Gastroesophageal sphincter (tissue), 4 donors: ENCODE data around the gene BAIAP2. TPM values are rescaled to one million over a fixed set of nuclear protein-coding genes. Genes with fewer than 3 reads are reported as not detected.

Experiments used
- ATAC-seq: fragments of 150-250 bp; one replicate; pipeline ENCODE4 v1.9.1; 2016; ENCODE audit warnings: mild to moderate bottlenecking, moderate library complexity
- H3K27ac ChIP-seq, 4 donors: fragments of 200-600 bp; sonication (generic) in 3 of 4; 1 replicate in 3 of 4; 2 replicates in 1 of 4; pipeline ENCODE4 v1.5.1; 2016 to 2019
- H3K27me3 ChIP-seq: fragments of 200-600 bp; sonication (generic); one replicate; pipeline ENCODE4 v1.5.1; 2019
- H3K36me3 ChIP-seq, 2 donors: fragments of 200-600 bp; sonication (generic); one replicate each; pipeline ENCODE4 v1.5.1; 2019; ENCODE audit warnings: control low read depth in 1 of 2
- H3K4me1 ChIP-seq, 3 donors: fragments of 200-600 bp; sonication (generic); 1 replicate in 2 of 3; 2 replicates in 1 of 3; pipeline ENCODE4 v1.5.1; 2016 to 2019; ENCODE audit warnings: control low read depth in 2 of 3
- H3K4me3 ChIP-seq, 2 donors: fragments of 200-600 bp; sonication (generic); one replicate each; pipeline ENCODE4 v1.5.1; 2019; ENCODE audit warnings: mild to moderate bottlenecking in 1 of 2, moderate library complexity in 1 of 2
- H3K9me3 ChIP-seq, 3 donors: fragments of 200-600 bp; sonication (generic); one replicate each; pipeline ENCODE4 v1.5.1; 2017 to 2019; ENCODE audit warnings: control low read depth in 2 of 3
- EP300 ChIP-seq: sonication (generic); formaldehyde crosslinking; IDR thresholded peaks from one replicate; pipeline ENCODE4 v1.6.1; 2017; ENCODE audit warnings: antibody characterized with exemption, mild to moderate bottlenecking
- POLR2A ChIP-seq, 2 donors: fragments of 450-650 bp; IDR thresholded peaks; one replicate each; pipeline ENCODE4 v1.6.1; 2017; ENCODE audit warnings: antibody characterized with exemption in 2 of 2, mild to moderate bottlenecking in 2 of 2, moderate library complexity in 1 of 2
- POLR2AphosphoS5 ChIP-seq: sonication (generic); formaldehyde crosslinking; IDR thresholded peaks from one replicate; pipeline ENCODE4 v1.6.1; 2017; ENCODE audit warnings: antibody characterized with exemption
- WGBS, 2 donors: methylation state at CpG; one replicate each; pipeline ENCODE4 v1.1.5; 2018; ENCODE audit warnings: low coverage in 1 of 2; 5-methylcytosine and 5-hydroxymethylcytosine counted together
- total RNA-seq, 4 donors: library from RNA; depleted of rRNA; stranded (reverse); fragments of >200 nt; gene quantifications; one replicate each; pipeline ENCODE4 v1.1.0, GENCODE V29; 2016
- TF ChIP-seq, protein P1 (sequence below), 4 experiments: fragments of 200-600 bp in 2 of 4; fragments of 450-650 bp in 2 of 4; sonication (generic) in 1 of 4; IDR thresholded peaks; one replicate each; pipeline ENCODE4 v1.5.1; 2017 to 2019; ENCODE audit warnings: antibody characterized with exemption in 4 of 4, mild to moderate bottlenecking in 2 of 4, moderate library complexity in 2 of 4

Gene BAIAP2
- total RNA-seq, 4 donors from 2014 or later = 32.7 to 54.9 (median 40.6) TPM

DNA sequence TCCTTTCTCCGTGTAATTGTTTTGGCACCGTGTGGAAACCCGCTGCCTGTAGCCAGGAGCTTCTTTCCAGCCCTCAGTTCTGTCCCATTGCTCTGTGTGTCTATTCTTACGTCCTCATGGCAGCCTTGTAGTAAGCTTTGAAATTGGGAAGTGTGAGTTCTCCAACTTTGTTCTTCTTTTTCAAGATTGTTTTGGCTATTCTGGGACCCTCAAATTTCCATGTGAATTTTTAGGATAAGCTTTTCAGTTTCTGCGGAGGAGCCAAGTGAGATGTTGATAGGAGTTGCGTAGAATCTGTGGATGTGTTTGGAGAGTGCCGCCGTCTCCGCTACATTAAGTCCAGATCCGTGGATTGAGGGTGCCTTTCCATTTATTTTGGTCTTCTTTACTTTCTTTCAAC lies 28.1 kb upstream of the BAIAP2 start:
- Histone ChIP-seq H3K27me3 (peaks cover 34% of the 10 kb centered on the region), H3K4me3 (no peak overlapping the region), H3K9me3 (peaks cover 0 to 12% (median 0%) of the 10 kb centered on the region in 3 donors), H3K4me1 (peaks cover 0 to 29% (median 12%) of the 10 kb centered on the region in 3 donors), H3K27ac (no peak overlapping the region), H3K36me3 (no peaks in the 10 kb centered on the region)
- no peak for ATAC-seq
- TF ChIP-seq EP300 (no peak), POLR2AphosphoS5 (no peak), POLR2A (IDR thresholded peaks at IDR 0.05) (no peak)
- TF ChIP-seq, protein P1, sequence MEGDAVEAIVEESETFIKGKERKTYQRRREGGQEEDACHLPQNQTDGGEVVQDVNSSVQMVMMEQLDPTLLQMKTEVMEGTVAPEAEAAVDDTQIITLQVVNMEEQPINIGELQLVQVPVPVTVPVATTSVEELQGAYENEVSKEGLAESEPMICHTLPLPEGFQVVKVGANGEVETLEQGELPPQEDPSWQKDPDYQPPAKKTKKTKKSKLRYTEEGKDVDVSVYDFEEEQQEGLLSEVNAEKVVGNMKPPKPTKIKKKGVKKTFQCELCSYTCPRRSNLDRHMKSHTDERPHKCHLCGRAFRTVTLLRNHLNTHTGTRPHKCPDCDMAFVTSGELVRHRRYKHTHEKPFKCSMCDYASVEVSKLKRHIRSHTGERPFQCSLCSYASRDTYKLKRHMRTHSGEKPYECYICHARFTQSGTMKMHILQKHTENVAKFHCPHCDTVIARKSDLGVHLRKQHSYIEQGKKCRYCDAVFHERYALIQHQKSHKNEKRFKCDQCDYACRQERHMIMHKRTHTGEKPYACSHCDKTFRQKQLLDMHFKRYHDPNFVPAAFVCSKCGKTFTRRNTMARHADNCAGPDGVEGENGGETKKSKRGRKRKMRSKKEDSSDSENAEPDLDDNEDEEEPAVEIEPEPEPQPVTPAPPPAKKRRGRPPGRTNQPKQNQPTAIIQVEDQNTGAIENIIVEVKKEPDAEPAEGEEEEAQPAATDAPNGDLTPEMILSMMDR (IDR thresholded peaks at IDR 0.05) = no peak
- 75 to 87% methylated on average over 6 to 10 of the region's 10 CpGs for whole genome bisulfite sequencing, 2 donors

DNA sequence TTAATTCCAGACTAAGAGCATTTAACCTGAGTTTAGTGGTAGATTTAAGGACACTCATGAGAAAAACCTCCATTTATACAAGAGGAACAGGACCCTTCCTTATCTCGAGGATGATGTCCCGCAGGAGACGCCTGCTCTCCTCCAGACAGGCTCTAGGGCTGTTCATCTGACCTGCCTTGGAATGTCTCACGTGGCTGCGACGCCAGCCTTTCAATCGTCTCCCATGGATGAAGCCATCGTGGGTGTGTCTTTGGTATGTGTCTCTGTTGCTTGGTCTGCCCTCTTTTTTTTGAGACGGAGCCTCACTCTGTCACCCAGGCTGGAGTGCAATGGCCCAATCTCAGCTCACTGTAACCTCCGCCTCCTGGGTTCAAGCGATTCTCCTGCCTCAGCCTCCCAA lies 26.8 kb upstream of the BAIAP2 start:
- H3K36me3 ChIP-seq = no peaks in the 10 kb centered on the region
- H3K4me1 ChIP-seq = peaks cover 0 to 16% (median 12%) of the 10 kb centered on the region in 3 donors
- no peak overlapping the region for H3K27ac ChIP-seq
- H3K4me3 ChIP-seq = no peak overlapping the region
- TF ChIP-seq POLR2A (IDR thresholded peaks at IDR 0.05) = no peak
- TF ChIP-seq, protein P1 (IDR thresholded peaks at IDR 0.05) = no peak
- no peak for TF ChIP-seq EP300
- no peak for TF ChIP-seq POLR2AphosphoS5
- ATAC-seq = no peak
- WGBS, 2 donors = 79 to 97% methylated on average over 3 to 11 of the region's 11 CpGs
- peaks cover 0 to 12% (median 0%) of the 10 kb centered on the region in 3 donors for H3K9me3 ChIP-seq
- peaks cover 31% of the 10 kb centered on the region for H3K27me3 ChIP-seq

DNA sequence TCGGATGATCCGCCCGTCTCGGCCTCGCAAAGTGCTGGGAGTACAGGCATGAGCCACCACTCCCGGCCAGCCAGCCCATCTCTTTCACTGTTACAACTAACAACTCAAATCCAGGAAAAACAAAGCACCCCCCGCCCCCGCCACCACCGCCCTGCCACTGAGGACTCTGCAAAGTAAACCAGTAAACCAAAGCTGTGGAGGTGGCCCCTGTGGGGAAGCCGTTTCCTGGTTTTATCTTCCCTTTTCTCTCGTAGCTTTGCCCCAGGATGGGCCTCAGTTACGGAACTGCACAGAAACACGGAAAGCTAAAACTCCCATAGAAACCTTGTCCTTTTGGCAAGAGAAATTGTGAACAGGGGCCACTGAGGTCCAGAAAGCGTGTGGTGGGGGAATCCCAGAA lies 25.8 kb upstream of the BAIAP2 start:
- peaks cover 0 to 7% (median 4%) of the 10 kb centered on the region in 3 donors for H3K4me1 ChIP-seq
- no peak overlapping the region for H3K4me3 ChIP-seq
- H3K27me3 ChIP-seq = peaks cover 21% of the 10 kb centered on the region
- ATAC-seq = no peak
- no peaks in the 10 kb centered on the region for H3K36me3 ChIP-seq
- H3K27ac ChIP-seq = no peak overlapping the region
- WGBS, 2 donors = 75 to 81% methylated on average over 1 to 5 of the region's 14 CpGs
- H3K9me3 ChIP-seq = peaks cover 0 to 12% (median 0%) of the 10 kb centered on the region in 3 donors
- TF ChIP-seq POLR2A (IDR thresholded peaks at IDR 0.05) (no peak), EP300 (no peak), POLR2AphosphoS5 (no peak)
- TF ChIP-seq, protein P1 (IDR thresholded peaks at IDR 0.05) = no peak

DNA sequence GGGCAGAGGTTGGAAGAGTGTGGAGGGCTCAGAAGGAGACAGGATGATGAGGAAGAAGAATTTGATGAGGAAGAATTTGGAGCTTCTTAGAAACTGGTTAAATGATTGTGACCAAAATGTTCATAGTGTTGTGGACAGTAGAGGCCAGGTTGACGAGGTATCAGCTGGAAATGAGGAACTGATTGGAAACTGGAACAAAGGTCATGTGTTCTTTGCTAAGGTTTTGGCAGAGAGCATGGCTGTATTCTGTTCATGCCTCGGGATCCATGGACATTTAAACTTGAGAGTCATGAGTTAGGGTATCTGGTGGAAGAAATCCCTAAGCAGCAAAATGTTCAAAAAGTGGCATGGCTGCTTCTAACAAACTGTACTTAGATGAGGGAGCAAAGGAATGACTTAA lies 24.0 kb upstream of the BAIAP2 start:
- no peak for TF ChIP-seq POLR2AphosphoS5
- no peak for TF ChIP-seq EP300
- TF ChIP-seq POLR2A (IDR thresholded peaks at IDR 0.05) = no peak
- TF ChIP-seq, protein P1 (IDR thresholded peaks at IDR 0.05) = no peak
- Histone ChIP-seq H3K27ac (no peak overlapping the region), H3K9me3 (peaks cover 0 to 12% (median 0%) of the 10 kb centered on the region in 3 donors), H3K36me3 (no peaks in the 10 kb centered on the region), H3K4me3 (no peak overlapping the region), H3K27me3 (peaks cover 3% of the 10 kb centered on the region), H3K4me1 (no peaks in the 10 kb centered on the region)
- no peak for ATAC-seq
- WGBS, 2 donors = 73 to 90% methylated on average over 2 of the region's 2 CpGs

DNA sequence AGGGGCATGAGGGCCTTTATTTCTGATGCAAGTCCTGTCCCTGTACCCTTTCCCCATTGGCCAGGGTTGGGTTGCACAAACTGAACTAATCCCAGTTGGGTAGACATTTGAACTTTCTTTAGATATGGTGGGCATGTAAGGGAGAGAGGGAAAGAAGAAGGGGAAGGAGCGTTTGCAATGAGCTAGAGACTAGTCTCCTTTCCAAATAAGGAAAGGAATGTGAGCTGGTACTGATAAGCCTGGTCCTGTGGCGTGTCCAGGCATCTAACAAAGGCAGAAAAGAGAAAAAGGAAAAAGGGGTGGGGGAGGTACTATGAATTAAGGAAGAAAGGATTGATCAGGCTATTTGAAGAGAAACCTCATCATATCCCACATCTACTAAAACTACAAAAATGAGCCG lies 23.0 kb upstream of the BAIAP2 start:
- no peak overlapping the region for H3K27ac ChIP-seq
- H3K4me1 ChIP-seq = no peaks in the 10 kb centered on the region
- H3K27me3 ChIP-seq = no peaks in the 10 kb centered on the region
- no peak for ATAC-seq
- TF ChIP-seq POLR2A (IDR thresholded peaks at IDR 0.05) (no peak), EP300 (no peak), POLR2AphosphoS5 (no peak)
- TF ChIP-seq, protein P1 (IDR thresholded peaks at IDR 0.05) = no peak
- no peak overlapping the region for H3K4me3 ChIP-seq
- WGBS, 2 donors = 53 to 60% methylated on average over 1 to 3 of the region's 3 CpGs
- H3K36me3 ChIP-seq = no peaks in the 10 kb centered on the region
- peaks cover 0 to 12% (median 0%) of the 10 kb centered on the region in 3 donors for H3K9me3 ChIP-seq
